Activated gamma-delta T cell (primary cell): ENCODE measurements around the gene KIAA1549.
"Not testable (repeated sequence)": the region's sequence is repeated elsewhere in the genome, so short reads cannot be mapped to it uniquely, and the experiment has no call there.

Source experiments
- DNase-seq: peaks from one replicate; lab custom pipeline; 2025; lab: John Stamatoyannopoulos, UW
- total RNA-seq, 2 donors: gene quantifications; one replicate each; lab custom pipeline; 2026; lab: John Stamatoyannopoulos, UW

KIAA1549 gene
- 2.6 to 3.7 reads per million in 2 donors for total RNA-seq

GRCh38 chr7:138981332-138982203, at the start of gene KIAA1549:
KIAA1549 (minus strand) TSS chr7:138981389; CDS start chr7:138981269, 120 bp downstream.
- peak; percentile 30 for DNase-seq

DNA sequence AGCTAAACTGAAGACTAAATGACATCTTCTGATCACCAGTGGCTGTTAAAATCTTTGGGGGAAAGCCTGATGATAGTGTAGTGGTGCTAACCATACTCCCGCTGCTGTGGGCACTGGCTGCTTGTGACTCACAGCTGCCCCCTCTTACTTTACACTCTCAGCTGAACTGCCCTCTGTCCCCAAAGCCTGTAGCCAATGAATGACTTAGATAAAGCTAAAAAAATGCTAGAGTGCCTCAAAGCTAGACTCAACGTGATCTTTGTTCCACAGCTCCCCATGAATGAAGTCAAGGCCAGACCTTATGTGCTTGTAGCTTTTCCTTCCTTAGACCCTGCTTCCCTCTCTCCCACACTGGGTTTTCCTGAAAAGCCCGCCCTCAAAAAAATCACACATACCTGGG, 48.2 kb upstream of the KIAA1549 start:
- DNase-seq: no peak

DNA sequence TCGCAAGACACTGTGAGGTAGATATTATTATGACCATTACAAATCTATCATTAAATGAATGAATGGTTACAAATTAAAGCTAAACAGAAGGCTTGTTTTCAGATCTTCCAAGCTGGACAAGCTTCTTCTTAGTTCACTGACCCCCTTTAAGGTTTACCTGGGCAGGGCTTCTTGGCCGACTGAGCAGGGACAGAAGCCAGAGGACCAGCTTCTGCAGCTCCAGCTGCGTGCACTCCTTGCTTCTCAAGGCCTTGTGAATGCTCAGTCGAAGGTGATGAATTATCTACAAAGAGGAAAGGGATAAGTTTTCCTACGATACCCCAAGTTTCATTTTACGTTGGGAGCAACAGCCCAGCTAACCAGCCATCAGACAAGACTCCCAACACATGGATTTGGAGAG, 45.4 kb upstream of the KIAA1549 start:
- no peak for DNase-seq

DNA sequence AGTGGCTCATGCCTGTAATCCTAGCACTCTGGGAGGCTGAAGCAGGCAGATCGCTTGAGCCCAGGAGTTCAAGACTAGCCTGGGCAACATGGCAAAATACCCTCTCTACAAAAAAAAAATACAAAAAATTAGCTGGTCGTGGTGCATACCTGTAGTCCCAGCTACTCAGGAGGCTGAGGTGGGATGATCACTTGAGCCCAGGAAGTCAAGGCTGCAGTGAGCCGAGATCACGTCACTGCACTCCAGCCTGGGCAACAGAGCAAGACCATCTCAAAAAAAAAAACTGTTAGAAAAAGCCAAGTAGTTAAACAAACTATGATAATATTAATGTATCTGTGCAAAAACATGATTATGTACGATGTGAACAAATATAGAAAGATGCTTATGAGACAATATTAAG, 44.7 kb upstream of the KIAA1549 start:
- DNase-seq: not testable (repeated sequence)

DNA sequence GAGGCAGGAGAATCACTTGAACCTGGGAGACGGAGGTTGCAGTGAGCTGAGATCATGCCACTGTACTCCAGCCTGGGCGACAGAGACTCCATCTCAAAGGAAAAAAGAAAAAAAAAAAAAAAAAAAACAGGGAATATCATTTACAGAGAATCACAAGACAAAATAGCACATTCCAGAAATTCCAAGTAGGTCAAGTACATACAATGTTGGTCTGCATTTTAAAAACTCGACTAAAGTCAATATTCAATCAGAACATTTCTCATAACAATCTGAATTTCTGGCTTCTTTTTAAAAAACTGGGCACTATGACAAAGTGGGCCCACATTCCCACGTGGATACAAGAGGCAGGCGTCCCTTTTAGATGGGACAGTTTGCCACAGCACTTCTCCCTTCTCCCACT, 41.9 kb upstream of the KIAA1549 start:
- no peak for DNase-seq

DNA sequence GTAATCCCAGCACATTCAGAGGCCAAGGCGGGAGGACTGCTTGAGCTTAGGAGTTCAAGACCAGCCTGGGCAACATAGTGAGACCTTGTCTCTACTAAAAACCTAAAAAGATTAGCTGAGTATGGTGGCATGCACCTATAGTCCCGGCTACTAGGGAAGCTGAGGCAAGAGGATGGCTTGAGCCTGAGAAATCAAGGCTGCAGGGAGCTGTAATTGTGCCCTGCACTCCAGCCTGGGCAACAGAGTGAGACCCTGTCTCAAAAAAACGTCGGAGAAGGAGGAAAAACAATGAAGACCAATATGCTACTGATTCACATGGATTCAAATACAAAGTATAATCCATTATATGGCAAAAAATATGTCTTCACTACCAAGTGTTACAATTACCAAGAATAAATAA, 41.1 kb upstream of the KIAA1549 start:
- no peak for DNase-seq

DNA sequence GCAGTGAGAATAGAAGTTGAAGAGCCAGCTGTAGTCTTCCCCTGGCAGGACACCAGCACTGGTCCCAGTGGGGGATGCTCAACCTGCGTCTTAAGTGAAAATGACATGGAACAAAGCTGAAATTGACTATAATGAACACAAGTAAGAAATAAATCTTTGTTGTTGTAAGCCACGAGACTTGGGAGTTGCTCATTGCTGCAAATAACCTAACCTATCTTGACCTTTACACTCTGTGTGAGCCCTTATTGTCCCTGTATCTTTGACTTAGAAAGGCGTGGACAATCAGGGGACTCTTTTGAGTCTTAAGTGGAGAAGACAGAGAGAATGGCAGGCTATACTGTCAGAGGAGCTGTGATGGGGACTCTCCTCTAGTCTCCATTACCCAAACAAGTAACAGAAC, 37.7 kb upstream of the KIAA1549 start:
- no peak for DNase-seq

GRCh38 chr7:139016931-139017511, 35.8 kb upstream of the KIAA1549 start:
- no peak for DNase-seq

DNA sequence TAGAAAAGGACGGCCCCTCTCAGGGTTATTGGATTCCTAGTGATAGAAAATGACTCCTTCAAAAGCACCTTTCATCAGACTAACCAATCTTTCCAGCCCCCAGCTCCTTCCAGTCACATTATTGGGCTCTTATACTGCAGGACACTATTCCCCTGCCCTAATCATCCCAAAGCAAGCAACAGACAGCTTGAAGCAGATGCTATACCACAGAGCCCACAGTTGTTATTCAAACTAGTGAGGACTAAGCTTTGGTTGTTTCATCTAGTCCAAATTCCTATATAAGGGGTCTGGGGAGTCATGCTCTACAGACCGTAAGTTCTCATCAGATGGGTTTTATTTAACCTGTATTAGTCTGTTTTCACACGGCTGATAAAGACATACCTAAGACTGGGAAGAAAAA, 30.2 kb upstream of the KIAA1549 start:
- no peak for DNase-seq

- no peak for DNase-seq
Measured at GRCh38 chr7:139004321-139005090, 23.3 kb upstream of the KIAA1549 start.

DNA sequence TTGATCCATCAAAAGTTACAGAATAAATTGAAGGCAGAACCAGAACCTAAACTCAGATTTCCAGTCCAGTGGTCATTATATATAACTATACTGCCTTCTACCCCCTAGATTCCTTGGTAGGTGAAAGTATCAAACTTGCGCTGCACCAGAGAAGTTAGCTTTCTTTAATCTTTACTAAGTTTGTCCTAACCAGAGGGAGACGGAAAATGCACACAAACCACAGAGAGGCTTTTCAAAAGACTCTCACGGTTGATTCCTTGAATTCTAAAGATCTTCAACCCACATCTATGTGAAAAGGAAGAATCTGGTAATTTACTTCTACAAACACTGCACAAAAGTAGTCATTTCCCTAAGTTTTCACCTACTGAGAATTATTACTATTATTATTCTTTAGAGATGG, 18.2 kb upstream of the KIAA1549 start:
- DNase-seq: no peak

GRCh38 chr7:138992052-138992531, 10.9 kb upstream of the KIAA1549 start:
- no peak for DNase-seq

GRCh38 chr7:138987686-138988085, 6.5 kb upstream of the KIAA1549 start:
- no peak for DNase-seq

GRCh38 chr7:138982204-138982623, 1.0 kb upstream of the KIAA1549 start:
- DNase-seq: no peak

DNA sequence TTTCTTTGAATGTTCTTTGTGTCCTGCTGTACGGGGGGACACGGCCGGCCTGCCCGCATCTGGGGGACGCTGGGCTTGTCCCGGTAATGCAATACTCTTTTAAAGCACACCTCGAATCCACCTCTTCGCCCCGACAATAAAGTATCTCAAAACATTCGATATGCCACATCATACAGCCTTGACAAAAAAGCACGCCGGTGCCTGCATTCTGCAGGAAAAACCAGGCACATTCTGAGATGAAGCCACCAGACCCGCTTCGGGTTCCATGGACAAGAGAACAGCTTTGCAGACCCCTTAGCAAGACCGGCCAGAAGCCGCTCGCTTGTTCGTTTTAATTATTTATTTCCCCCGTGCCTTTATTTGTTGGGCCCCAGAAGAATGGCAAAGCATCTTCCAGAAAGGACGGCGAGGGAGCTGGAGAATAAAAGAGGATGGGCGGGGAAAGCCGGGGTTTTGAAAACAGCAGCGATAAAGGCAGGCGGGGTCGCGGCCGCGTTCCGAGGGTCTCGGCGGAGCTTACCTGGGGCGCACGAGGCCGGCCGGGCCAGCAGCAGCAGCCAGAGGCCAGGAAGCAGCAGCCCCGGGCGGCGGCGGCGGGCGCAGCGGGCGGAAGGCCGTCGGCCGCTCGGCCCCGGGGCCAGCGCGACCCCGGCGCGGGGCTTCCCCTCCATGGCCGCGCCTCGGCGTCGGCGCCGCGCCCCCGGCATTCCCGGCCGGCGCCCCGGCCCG, 462 bp downstream of the KIAA1549 start:
- DNase-seq: no peak

- DNase-seq: no peak
Measured at GRCh38 chr7:138979988-138980562, 1.1 kb downstream of the KIAA1549 start.

DNA sequence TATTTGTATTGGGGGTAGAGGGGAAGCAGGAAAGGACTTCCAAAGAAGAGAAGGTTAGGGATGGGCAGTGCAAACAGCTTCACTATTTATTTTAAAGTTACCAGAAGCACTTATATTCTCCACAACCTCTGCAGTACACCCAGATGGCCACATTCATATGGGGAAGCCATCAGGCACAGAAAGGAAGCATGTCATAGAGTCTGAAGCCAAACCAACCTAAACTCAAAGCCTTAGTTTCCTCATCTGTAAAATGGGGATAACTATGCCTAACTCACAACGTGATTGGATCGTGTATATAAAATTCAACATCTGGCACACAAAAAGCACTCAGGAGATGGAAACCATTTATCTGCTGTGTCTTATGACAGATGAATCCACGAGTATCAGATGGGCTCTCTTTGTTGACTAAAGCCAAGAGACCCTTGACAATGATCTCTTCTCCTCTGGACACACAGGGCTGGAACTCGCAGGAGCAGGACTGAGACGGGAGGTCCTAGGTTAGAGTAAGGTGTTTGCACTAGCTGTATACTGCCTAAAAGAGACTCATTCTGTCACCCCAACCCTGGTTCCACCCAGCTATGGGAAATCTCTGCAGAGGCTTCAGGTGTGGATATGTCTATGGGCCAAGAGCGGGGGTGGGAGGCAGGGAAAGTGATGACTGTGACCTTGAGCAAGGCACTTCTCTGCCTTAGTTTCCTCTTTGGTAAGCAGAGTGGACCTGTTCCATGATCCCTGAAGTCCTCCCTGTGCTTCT, 1.8 kb downstream of the KIAA1549 start:
- DNase-seq: no peak

GRCh38 chr7:138978541-138979184, 2.5 kb downstream of the KIAA1549 start:
- no peak for DNase-seq

- not testable (repeated sequence) for DNase-seq
Measured at GRCh38 chr7:138976161-138976560, 5.0 kb downstream of the KIAA1549 start.
